Iris pigment epithelial cell (primary cell): ENCODE results near the gene ZBTB46.

Experiments
- DNase-seq: peaks from one replicate; pipeline ENCODE4 v3.0.0-alpha.2; 2011; ENCODE audit warnings: low read depth

The ZBTB46 gene

DNA sequence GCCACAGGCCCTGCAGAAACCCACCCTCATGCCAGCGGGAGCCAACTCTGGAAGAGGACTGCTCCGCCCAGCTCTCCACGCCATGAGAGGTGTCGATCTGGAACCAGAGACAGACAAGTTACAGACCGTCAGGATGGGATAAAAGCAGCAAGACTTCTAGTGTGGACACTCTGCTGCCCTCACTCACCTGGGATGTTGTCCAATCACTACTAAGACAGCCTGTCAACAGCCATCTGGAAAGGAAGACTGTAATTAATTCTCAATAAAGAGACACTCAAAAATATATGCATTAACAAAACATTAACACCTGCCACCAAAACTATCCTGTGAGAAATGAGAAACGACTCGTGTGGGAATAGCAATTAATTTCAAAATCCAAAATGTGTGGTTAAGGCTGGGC, 63.2 kb downstream of the ZBTB46 start:
- DNase-seq: no peak

DNA sequence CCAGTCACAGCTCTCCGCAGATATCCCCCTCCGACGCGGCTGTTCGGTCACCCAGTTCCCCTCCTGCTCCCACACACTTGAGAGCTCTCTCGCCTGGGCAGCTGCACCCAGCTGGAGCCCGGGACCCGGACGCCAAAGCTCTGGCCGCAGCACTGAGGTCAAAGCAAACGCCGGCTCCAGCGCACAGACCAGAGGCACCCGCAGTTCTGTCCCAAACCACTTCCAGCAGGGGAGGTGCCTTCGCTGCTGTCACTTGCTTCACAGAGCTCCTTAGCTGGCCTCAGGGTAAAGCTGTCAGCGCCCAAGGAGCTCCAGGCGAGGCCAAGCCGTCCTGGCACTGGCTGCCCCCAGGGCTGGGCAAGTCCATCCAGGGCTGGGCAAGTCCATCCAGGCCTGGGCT, 63.6 kb downstream of the ZBTB46 start:
- no peak for DNase-seq

DNA sequence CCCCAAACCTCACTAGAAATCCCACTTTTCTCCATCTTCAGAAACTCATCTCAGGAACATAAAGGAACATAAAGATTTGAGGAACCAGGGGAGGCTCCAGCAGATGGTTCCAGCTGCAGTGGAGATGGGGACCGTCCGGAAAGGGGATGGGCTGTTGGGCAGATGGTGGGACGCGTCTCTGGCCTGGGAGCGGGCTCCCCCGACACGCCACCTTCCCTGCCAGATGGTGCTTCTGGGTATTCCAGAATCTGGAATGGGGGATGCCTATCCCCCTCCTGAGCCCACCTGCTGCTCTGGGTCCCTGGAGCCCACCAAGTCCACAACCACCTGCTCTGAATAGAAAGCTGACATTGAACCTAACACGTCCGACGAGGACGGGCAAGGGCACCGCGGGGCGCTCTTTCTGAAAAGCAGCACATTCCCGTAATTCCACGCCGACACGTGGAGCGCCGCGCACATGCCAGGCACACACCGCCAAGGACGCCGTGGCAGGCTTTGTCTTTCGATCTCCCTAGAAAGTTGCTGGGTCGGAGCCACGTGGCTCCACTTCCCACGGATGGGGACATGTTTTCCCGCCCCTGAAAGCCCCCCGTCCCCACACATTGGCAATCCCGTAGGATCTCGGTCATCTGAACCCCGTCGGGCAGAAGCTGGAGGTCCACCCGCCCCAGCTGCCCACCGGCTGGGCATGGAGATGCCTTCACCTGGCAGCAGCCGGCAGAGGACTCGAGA, 64.2 kb downstream of the ZBTB46 start:
- no peak for DNase-seq

DNA sequence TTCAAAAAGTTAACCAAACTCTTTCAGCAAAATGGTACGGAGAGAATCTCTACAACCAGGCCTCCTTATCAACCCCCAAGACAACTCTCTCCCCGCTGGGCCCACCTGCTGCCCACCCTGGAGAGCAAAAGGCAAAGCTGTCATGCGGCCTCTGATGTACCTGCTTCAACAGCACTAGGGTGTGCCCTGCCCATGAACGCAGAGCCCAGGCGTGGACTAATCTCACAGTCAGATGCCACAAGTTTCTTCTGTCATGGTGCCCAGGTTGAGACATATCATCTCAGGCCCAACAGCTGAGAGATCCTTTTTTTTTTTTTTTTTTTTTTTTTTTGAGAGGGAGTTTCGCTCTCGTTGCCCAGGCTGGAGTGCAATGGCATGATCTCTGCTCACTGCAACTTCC, 65.2 kb downstream of the ZBTB46 start:
- no peak for DNase-seq

DNA sequence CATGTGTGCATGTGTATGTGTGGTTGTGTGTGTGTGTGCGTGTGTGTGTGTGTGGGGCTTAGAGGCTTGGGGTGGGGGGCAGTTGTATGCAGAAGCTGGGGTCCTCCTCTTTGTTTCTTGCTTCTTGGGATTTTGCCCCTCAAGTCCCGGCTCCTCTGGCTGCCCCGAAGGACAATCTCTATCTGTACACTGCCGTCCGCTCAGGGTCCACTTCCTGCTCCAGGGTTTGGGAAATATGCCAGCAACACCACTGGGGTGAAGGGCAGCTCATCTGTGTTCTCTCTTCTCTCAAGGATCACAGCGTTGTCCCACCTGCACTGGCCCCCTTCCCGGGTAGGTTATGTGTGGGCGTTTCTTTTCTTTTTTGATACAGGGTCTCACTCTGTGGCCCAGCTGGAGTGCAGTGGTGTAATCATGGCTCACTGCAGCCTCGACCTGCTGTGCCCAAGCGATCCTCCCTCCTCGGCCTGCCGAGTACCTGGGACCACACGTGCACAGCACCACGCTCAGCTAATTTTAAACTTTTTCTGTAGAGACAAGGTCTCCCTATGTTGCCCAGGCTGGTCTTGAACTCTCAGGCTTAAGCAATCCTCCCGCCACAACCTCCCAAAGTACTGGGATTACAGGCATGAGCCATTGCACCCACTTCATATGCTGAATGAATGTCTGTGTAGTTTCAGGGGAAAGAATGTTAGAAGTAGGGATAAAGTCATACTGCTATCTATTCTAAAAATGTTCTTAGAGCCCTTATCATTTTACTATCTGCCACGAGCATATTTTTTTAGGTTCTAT, 65.8 kb downstream of the ZBTB46 start:
- no peak for DNase-seq

DNA sequence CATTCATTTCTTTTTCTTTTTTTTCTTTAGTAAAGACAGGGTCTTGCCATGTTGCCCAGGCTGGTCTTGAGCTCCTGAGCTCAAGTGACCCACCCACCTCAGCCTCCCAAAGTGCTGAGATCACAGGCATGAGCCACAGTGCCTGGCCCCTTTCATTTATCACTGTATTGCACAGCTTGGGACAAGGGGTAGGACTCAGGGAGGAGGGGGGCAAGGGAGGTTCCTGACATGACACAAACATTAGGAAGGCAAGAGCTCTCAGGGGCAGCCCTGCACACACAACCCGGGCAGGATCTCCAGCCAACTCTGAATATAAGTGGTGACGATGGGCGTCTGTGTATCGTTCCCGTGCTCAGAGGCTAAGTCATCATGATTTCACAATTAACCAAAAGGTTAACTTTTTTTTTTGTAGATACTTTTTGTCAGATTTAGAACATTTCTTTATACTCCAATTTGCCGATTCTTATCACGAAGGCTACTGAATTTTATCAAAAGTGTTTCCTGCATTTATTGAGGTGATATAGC, 71.6 kb downstream of the ZBTB46 start:
- no peak for DNase-seq

DNA sequence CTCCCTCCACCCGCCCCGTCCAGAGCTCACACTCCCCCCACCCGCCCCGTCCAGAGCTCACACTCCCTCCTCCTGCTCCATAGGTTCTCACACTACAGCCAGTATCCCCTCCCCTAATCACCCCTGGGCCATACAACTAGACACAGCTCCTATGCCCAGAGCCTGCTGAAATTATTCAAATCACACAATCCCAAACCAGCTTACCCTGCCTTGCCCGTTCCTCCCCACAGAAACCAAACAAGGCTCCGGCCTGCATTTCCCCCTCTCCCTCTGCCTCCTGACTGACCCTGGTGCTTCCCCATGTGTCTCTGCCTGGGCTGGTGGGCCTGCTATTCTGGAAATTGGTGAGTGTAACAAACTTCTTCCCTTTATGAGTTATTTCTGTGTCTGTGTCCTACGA, 72.9 kb downstream of the ZBTB46 start:
- DNase-seq: no peak

DNA sequence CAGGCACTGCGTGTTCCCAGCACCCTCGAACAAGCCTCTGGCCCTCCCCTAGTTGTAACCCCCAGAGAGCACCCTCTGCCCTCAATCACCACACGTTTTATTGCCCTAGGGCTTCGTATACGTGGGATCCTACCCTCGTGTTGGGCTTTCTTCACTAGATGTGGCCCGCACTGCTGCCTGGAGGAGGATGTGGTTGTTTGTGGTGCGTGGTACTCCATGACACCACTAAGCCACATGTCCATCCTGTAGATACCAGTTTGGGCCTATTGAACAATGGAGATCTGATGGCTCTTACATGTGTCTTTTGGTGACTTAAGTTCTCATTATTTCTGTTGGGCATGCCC, 74.4 kb downstream of the ZBTB46 start:
- no peak for DNase-seq

DNA sequence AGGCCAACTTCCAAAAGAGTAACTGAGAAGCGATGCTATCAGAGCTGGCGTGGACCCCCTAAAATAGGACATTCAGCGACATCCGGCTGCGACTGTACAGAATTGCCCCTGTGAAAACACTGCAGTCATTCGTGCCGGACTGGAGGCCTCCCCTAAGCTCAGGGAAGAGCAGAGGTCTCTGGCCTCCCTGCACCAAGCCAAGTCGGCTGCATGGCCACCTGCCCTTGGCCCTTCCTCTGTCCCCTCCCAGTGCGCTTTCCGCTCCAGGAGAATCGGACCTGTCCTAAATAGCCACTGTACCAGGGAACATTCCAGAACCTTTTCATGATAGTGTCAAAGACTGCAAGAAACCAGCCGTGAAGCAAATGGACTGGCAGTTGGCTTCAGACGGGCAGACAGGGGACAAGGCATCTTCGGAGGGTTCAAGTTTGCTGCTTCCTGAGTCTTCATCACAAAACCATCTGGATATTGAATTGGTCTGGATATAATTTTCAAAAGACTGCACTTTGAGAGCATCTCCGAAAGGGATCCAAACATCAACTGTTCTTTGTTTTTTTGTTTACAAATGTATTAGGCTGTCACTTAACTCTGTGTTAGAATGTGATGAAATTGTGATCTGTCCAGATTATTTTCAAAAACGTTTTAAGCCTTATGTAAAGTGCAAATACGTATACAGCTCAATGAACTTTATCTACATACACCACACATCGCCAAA, 75.0 kb downstream of the ZBTB46 start:
- no peak for DNase-seq

DNA sequence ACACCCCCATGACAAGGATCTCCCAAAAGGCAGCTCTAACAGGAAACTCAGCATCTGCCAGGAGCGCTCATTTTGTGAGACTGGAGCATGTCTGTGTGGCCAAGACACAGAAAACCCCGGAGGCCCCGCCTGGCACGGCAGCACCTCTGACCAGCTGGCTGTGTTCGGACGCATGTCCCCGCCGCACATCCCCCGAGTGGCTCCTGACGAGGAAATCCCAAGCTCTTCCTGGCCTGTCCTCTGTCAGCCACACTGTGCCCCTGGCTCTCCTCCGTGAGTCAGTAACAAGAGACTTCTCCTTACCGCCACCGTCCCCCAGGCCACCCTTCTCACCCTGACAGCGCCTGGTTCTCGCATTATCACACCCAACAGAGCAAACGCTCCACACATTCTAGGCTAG, 77.1 kb downstream of the ZBTB46 start:
- no peak for DNase-seq

DNA sequence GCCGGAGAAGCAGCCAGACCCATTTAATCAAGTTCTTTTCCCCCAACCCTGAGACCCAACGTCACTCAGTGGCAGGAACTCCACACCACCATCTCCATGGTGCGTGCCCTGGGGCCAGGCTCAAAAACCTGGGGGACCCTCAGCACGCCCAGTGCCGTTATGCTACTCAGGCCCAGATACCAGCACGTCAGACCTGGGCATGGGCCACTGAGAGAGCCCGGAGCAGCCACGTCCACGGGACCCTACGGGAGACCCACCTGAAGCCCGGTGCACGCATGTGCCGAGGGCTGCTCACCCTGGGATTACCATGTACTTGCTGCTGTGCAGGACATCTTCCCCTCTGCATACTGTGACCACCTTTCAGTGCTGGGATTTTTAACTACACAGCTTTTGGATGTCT, 77.7 kb downstream of the ZBTB46 start:
- DNase-seq: no peak

DNA sequence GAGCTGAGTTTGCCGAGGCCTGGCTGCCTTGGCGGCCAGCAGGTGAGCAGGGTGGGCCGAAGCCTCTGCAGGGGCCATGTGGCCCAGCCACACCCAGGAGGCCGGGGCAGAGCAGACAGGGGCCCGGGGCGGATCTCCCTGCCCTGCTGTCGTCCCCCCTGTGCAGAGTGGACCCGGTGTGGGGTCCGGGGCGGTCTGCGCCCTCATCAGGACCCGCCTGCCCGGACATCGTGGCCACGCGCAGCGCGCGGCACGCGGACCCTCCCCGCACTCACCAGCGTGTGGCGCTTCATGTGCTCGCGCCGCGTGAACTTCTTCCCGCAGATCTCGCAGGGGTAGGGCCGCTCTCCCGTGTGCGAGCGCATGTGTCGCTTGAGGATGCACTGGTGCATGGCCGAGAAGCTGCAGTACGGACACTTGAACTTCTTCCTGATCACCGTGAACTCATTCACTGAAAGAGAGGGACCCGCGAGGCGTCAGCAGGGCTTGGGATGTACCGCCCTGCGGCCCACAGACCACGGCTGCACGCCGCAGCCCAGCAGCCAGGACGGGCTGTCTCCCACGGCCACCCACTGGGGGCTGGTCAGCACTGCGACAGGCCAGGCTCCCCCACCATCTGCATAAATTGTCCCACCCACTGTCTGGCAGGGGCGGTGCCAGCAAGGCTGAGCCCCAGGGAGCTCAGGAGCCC, 78.5 kb downstream of the ZBTB46 start:
- DNase-seq: no peak

DNA sequence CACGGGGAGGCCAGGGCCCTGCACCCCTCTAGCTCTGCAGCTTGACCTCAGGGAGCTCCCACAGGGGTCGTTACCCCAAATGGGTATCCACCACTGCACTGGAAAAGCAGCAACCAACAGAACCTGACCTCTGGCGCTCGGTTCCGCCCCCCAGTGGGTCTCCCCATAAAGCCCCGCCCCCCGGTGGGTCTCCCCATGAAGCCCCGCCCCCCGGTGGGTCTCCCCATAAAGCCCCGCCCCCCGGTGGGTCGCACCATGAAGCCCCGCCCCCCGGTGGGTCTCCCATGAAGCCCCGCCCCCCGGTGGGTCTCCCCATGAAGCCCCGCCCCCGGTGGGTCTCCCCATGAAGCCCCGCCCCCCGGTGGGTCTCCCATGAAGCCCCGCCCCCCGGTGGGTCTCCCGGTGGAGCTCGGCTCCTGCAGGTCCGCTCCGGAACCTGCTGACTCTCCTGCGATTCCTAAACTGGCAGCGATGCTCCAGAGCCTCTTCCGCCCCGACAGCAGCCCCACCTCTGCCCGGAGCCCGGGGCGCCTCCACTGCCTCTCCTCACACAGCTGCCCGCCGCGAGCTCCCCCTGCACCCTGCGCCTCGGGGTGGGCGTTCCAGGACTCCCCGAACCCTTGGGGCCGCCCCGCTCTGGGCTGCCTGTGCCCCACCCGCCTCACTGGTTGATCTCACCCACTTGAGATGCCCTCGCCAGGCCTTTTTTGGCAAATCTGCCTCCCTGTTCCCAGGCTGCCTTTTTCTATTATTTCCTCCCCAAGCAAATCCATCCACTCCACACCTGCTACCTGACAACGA, 79.4 kb downstream of the ZBTB46 start:
- DNase-seq: no peak

DNA sequence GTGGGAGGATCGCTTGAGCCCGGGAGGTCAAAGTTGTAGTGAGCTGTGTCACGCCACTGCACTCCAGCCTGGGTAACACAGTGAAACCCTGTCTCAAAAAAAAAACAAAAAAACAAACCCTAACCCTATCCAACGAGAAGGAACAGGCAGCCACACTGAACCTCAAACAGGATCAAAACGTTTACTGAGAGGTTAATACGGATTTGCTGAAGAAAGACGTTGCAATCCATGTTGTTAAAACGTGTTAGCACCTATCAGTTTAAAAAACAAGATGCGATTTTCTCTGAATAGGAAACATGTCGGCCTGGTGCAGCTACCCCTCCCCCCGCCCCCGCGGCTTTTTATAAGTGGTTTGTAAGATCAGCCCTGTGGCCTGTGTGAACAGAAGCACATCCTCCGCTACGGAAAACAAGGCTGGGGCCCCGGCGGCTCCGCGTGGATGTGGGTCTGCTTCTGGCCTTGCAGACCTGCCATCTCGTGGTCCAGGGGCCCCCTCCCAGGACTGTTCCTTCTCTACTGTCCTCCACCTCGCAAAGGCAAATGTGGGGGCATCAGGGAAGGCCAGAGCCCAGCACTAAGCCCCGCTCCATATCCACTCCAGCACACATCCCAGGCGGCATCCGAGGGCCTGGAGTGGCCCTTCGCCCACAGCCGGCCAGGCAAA, 80.1 kb downstream of the ZBTB46 start:
- no peak for DNase-seq

DNA sequence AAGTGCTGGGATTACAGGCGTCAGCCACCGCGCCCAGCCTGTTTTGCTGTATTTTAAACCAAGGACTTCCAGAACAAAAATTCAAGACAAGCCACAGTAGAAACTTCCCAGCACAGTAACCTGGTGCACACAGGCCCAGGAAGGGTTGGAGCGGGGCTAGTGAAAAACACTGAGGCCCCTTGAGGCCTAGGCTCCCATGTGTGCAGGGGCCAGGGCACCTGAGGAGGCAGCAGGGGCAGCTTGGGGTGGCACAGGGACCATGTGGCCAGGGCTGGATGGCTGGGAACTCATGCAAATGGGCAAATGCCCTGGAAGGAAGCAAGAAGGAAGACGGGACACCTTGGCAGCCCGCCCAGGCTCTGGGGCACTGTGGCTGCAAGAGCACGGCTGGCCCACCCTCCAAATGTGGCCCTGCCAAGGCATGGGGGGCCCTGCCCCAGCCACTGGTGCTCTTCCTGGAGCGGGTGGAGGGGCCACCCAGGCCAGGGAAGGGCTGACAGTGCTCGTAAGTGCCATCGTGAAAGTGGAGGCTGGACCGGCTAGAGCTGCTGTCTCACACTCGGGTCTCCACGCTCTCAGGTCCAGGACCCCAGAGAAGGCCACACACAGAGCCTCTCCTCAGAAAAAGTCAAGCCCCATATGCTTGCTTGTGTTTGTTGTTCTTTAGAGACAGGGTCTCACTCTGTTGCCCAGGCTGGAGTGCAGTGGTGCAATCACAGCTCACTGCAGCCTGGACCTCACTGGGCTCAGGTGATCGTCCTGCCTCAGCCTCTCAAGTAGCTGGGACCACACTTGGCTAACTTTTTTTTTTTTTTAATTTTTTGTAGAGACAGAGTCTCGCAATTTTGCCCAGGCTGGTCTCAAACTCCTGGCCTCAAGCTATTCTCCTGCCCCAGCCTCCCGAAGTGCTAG, 81.2 kb downstream of the ZBTB46 start:
- no peak for DNase-seq

DNA sequence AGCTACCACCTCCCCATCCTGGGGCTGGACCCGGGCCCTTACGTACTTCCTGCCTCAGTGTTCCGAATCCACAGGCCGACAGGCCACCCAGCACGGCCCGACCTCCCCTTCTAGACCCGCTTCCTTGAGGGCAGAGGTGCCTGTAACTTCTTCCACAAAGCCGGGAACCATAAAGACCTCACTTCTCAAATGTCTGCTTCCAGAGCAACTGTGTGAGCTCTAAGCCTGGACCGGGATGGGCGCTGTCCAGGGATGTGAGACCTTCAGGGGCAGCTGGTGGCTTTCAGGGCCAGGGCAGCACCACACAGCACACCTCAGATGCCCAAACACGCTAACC, 82.2 kb downstream of the ZBTB46 start:
- no peak for DNase-seq

DNA sequence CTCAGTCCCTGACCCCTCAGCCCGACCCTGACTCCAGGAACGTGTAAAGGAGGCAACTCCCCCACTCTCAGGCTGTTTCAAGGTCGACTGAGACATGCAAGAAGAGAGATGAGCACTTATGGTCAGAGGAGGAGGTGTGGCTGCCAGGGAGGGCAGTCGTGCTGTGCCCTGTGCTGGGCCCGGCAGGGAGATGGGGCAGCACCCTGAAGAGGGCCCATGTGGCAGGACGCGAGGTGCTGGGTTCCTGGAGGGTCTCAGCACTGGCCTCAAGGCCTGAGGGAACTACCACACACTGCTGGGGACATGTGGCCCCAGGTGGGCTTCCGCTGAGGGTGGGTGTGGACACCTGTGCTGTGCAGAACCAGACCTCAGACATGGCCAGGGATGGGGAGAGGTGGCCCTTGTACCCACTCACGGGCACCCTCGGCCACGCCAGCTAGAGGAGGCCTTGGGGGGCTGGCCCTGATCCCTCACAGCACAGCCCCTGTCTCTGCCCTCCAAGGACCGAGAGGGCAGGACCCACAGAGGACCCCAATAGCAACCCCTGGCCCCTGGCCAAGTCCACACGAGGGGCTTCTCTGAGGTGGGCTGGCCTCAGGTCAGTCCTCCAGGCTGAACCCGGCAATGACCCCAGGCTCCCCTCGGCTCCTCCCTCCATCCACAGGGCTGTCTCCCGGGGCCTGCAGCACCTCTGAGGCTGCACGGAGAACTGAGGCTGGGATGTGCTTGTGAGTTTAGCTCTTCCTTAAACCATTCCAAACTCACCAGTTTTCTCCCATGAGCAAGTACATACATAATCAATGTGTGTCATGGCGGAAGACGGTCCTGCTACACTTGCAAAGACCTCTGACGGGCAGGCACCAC, 82.8 kb downstream of the ZBTB46 start:
- DNase-seq: no peak

DNA sequence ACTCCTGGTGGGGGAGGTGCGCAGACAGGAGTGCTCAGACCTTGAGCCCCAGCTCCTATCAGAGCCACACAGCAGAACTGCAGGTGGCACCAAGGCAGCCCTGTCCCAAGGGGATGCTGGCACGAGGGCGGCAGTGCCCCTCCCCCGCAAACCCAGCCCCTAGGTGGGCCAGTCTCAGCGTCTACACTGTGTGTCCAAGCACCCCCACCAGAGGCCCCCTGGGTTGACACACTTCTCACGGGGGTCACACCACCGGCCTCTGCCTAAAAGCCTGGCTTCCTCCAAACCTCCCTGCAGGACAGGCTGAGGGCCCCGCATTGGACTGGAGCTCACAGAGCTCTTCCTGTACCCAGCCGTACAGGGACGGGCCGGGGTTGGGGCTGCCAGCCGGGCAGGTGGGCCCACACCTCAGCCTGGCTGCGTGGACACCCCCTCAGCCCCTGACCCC, 83.4 kb downstream of the ZBTB46 start:
- no peak for DNase-seq

DNA sequence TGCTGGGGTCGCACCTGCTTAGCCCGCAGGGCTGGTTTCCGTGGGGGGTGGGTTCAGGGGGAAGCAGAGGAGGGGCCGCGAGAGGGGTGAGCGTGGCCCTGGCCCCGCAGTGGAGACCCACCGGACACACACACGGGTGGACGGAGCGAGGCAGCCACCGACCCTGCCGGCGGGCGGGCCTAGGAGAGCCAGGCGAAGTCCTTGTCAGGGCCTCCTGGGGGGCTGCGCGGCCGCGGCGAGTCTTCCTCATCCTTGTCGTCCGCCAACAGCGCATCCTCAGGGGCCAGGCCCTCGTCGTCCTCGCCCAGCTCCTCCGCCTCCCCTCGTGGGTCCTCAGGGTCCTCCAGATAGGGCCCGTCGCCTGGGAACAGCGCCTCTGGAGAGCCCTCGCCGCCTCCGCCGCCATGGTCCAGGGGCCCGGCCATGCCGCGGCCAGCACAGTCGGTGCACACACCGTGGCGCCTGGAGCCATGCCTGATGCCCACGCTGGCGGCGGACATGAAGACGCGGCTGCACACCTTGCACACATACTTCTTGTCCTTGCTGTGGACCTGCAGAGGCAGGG, 84.2 kb downstream of the ZBTB46 start:
- DNase-seq: no peak
